Measurements from ENCODE around the gene GALNT17. TPM values are rescaled to one million over a fixed set of nuclear protein-coding genes. Genes with fewer than 3 reads are reported as not detected.

Gene GALNT17
- total RNA-seq, 2 experiments from 2014 or later, result not detected

DNA sequence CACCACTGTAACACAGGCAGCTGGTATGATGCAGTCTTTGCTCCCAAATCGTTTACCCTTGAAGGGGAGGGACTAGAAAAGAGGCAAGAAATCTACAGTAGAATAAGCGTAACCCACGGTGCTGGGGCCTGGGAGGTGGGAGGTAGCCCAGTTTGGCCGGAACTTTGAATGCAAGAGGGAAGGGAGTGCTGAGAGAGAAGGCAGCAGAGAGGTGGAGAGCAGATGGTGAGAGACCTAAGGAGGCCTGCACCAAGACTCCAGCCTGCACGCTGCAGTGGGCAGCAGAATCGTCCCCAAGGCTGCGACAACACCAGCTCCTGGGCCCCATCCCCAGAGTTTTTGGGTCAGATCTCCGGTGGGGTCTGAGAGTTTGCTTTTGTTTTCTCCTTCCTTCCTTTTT lies 547.5 kb downstream of the GALNT17 start:
- Mint-ChIP-seq H3K4me1 (no peaks in the 10 kb centered on the region), H3K9me3 (peaks cover 2% of the 10 kb centered on the region), H3K36me3 (no peaks in the 10 kb centered on the region), H3K27me3 (no peaks in the 10 kb centered on the region), H3K27ac (no peak overlapping the region), H3K4me3 (no peak overlapping the region)
- DNase-seq, result no peak

DNA sequence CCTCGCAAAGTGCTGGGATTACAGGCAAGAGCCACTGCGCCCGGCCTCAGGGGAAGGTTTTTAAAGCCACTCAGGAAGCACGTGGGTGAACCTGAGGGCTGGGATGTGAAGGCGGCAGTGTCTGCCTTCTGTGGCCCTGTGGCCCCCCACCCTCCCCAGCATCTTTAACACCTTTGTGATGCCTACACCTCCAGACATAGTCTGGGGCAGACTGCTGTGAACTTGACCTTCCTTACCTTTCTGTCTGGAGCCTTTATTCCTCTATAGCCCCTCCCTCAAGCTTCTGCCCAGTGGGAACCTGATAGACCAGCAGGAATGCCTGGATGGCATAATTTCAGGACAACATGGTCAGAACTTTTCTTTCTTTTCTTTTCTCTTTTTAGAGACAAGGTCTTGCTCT lies 550.2 kb downstream of the GALNT17 start:
- Mint-ChIP-seq H3K27ac (no peak overlapping the region), H3K27me3 (peaks cover 3% of the 10 kb centered on the region), H3K9me3 (peaks cover 2% of the 10 kb centered on the region), H3K4me1 (no peaks in the 10 kb centered on the region), H3K4me3 (no peak overlapping the region), H3K36me3 (no peaks in the 10 kb centered on the region)
- no peak for DNase-seq

DNA sequence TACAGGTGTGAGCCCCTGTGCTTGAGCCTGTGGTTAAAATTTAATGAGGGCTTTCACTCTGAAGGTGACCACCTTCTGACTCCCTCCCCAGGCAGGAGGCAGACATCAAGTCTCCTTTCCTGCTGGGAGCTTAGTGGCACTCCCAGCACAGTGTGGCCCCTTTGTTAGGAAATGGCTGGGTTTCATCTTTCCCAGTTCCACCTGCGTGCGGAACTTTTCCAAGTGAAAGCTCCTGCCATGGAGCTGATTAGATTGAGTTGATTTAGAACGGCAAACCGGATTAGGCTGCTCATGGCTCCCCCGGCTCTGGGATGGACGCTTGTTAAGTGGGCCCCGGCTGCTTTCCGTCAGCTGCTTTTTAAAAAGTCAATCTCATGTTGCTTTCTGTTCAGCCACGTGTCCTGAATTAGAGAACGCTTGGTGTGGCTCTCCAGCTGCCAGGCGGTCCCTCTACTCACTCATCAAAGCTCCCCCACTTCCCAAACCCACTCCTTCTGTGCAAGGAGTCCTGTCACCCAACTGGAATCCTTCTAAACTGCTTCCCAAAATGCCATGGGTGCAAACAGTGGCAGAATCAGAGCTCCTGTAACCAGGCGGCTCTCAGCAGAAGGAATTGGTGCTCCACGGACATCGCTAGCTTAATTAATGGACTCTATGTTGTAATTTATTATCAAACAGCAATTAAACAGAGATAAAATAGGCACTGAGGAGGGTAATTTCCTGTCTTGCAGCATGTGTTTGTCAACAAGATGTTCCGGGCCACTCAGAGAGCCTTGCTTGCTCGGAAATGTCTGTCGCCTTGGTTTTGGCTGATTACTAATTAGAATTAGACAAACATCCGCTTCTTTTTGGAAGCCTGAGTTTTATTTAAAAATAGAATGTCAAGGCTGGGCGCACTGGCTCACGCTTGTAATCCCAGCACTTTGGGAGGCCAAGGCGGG lies 551.2 kb downstream of the GALNT17 start:
- no peaks in the 10 kb centered on the region for H3K4me1 Mint-ChIP-seq
- H3K27ac Mint-ChIP-seq, result no peak overlapping the region
- peaks cover 2% of the 10 kb centered on the region for H3K9me3 Mint-ChIP-seq
- no peak for DNase-seq
- no peak overlapping the region for H3K4me3 Mint-ChIP-seq
- H3K36me3 Mint-ChIP-seq, result no peaks in the 10 kb centered on the region
- H3K27me3 Mint-ChIP-seq, result peaks cover 4% of the 10 kb centered on the region

DNA sequence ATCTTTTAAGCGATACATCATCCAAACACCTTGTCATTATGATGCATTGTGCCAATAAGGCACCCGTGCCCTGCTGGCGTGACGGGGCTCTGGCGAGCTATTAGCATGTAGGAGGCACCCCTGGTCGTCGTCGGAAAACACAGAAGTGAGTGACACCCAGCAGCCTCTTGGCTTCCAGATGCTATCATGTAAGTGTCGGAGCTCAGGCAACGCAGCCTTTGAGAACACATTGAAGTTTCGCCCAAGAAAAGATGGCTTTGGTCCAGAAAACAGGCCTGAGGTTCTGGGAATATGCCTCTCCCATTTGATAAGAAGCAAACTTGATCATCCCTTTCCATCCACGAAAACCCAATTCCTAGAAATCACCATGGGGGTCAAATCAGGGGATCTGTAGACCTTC lies 555.3 kb downstream of the GALNT17 start:
- Mint-ChIP-seq H3K4me3 (no peak overlapping the region), H3K27me3 (peaks cover 4% of the 10 kb centered on the region), H3K4me1 (no peaks in the 10 kb centered on the region), H3K27ac (no peak overlapping the region), H3K36me3 (no peaks in the 10 kb centered on the region), H3K9me3 (peaks cover 1% of the 10 kb centered on the region)
- DNase-seq, result no peak

DNA sequence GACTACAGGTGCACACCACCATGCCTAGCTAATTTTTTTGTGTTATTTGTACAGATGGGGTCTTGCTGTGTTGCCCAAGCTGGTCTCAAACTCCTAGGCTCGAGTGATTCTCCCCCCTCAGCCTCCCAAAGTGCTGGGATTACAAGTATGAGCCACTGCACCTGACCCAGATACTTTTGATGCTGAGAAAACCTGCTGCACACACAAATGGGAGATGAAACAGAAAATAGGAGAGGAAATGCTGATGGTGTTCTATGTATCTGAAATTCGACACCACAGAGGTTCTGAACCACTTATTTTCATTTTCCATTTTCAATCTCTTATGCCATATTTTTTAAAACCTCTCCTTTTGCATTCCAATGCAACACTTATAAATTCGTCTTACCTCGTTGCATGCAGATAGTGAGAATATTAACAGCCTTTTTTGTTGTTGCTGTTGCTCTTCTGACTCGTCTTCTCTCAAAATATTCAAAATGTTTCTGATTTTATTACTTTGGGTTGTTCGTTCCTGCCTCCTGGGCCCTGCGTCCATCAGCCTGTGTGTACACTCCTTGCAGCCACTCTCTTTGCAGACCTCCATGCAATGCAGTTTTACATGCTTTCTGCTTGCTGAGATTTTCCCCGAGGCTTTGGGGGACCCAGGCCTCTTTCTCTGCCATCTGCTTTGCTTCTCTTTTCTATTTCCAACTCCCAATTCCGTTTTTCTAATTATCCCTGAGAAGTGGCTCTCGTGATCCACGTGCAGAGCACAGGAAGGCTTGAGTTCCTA lies 556.1 kb downstream of the GALNT17 start:
- peaks cover 1% of the 10 kb centered on the region for H3K9me3 Mint-ChIP-seq
- H3K4me3 Mint-ChIP-seq, result no peak overlapping the region

DNA sequence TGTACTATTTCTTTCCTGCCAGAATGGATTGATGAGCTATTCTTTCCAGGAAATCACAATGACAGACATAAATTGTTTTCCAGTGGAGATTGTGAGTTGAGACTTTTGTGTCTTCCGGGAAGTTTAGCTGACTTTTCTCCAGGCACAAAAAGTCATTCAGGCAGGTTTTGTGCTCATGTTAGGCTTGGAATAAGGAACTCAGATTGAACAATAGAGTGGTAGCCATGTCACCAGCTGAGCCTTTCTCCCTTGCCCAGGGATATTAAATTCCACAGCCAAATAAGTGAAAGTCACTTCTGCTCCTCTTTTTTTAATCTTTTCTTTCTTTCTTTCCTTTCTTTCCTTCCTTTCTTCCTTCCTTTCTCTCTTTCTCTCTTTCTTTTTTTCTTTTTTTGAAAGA lies 559.6 kb downstream of the GALNT17 start:
- Mint-ChIP-seq H3K27ac (no peak overlapping the region), H3K9me3 (peaks cover 1% of the 10 kb centered on the region)

More for the DNA sequence above, 556.1 kb downstream of the GALNT17 start:
- Mint-ChIP-seq H3K27me3 (peaks cover 4% of the 10 kb centered on the region), H3K4me1 (no peaks in the 10 kb centered on the region), H3K27ac (no peak overlapping the region), H3K36me3 (no peaks in the 10 kb centered on the region)
- no peak for DNase-seq

DNA sequence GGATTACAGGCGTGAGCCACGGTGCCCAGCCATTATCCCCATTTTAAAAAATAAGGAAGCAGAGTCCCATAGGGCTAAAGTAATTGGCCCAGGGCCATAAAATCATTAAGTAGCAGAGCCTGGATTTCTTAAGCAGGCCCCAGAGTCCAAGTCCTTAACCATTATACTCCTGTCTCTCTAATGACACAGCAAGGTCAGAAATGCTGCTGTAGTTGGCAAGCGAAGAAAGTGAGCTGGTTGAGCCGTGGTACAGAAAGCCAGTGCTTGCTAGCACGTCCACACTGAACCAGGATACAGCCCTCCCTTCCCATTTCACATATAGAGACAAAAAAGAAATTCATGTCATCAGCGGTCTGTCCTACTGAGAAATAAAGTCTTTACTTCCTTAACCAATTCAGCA lies 562.7 kb downstream of the GALNT17 start:
- H3K27ac Mint-ChIP-seq, result no peak overlapping the region
- no peaks in the 10 kb centered on the region for H3K4me1 Mint-ChIP-seq
- H3K9me3 Mint-ChIP-seq, result peaks cover 5% of the 10 kb centered on the region
- no peak overlapping the region for H3K4me3 Mint-ChIP-seq
- DNase-seq, result no peak
- H3K27me3 Mint-ChIP-seq, result peaks cover 3% of the 10 kb centered on the region
- no peaks in the 10 kb centered on the region for H3K36me3 Mint-ChIP-seq

More for the DNA sequence above, 559.6 kb downstream of the GALNT17 start:
- H3K36me3 Mint-ChIP-seq, result no peaks in the 10 kb centered on the region
- peaks cover 7% of the 10 kb centered on the region for H3K27me3 Mint-ChIP-seq
- DNase-seq, result no peak
- H3K4me1 Mint-ChIP-seq, result no peaks in the 10 kb centered on the region
- H3K4me3 Mint-ChIP-seq, result no peak overlapping the region

DNA sequence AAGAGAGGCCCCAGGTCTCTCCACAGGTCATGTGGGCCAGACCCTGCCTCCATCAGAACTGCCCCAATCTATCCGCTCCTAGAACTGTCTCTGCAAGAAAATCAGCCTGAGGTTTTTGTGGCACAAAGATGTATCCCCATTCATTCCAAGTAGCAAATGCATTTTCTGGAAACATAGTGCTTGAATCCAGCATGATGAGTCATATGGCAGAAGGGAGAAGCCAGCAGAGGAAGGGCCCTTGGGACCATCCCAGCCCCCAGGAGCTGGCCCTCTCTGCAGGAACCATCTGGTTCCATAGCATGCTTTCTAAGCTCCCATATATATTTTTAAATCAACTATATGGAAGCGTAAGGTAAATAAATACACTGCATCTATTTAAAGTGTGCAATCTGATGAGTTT lies 563.2 kb downstream of the GALNT17 start:
- Mint-ChIP-seq H3K4me1 (no peaks in the 10 kb centered on the region), H3K4me3 (no peak overlapping the region), H3K27ac (no peak overlapping the region), H3K9me3 (peaks cover 5% of the 10 kb centered on the region), H3K36me3 (no peaks in the 10 kb centered on the region), H3K27me3 (peaks cover 3% of the 10 kb centered on the region)
- no peak for DNase-seq

DNA sequence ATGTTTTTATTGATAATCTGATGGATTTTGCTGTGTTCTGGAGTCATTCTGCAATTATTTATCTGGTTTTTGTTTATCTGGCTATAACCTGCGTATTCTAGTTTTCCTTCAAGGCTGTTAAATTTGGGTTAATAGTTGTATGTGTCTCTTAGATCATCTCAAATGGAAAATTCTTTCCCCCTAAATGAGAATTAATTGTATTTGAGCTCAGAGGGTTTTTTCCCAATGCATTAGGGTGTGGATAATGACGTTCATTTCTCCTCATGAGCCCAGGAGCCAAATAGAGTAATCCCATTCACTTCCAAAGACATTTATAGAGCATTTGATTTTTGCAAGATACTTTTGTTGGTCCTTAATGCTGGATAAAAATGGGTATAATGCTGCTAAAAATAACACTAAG lies 564.6 kb downstream of the GALNT17 start:
- Mint-ChIP-seq H3K27ac (no peak overlapping the region), H3K27me3 (peaks cover 3% of the 10 kb centered on the region), H3K36me3 (no peaks in the 10 kb centered on the region), H3K4me1 (no peaks in the 10 kb centered on the region), H3K4me3 (no peak overlapping the region), H3K9me3 (peaks cover 6% of the 10 kb centered on the region)
- no peak for DNase-seq

DNA sequence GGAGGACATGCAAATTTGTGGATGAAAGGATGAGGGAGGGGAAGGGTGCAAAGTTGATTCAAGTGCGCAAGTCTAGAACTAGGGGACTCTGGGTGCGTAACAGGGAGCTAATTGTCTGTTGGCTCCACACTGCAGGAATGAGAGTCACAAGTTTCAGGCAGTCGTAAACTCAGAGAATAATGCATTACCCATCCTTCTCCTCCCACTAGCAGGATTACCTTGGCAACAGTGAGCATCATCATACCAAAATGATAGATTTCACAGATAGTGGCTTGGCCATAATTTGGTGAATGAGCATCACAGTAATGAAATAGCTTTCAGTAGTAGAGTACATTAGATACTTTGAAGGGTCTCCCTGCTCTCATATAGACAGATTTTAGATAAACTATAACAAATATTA lies 565.5 kb downstream of the GALNT17 start:
- Mint-ChIP-seq H3K9me3 (peaks cover 6% of the 10 kb centered on the region), H3K36me3 (no peaks in the 10 kb centered on the region), H3K27ac (no peak overlapping the region), H3K4me1 (no peaks in the 10 kb centered on the region), H3K27me3 (peaks cover 3% of the 10 kb centered on the region), H3K4me3 (no peak overlapping the region)
- DNase-seq, result no peak

DNA sequence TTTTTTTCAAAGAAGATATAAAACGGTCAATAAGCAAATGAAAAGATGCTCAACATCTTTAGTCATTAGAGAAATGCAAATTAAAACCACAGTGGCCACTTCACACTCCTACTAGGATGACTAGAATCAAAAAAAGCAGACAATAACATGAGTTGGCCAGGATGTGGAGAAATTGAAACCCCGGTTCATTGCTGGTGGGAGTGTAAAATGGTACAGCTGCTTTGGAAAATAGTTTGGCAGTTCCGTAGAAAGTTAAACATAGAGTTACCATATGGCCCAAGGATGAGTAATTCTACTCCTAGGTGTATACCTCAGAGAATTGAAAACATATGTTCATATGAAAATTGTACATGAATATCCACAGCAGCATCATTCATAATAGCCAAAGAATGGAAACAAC lies 573.3 kb downstream of the GALNT17 start:
- H3K4me3 Mint-ChIP-seq, result no peak overlapping the region

DNA sequence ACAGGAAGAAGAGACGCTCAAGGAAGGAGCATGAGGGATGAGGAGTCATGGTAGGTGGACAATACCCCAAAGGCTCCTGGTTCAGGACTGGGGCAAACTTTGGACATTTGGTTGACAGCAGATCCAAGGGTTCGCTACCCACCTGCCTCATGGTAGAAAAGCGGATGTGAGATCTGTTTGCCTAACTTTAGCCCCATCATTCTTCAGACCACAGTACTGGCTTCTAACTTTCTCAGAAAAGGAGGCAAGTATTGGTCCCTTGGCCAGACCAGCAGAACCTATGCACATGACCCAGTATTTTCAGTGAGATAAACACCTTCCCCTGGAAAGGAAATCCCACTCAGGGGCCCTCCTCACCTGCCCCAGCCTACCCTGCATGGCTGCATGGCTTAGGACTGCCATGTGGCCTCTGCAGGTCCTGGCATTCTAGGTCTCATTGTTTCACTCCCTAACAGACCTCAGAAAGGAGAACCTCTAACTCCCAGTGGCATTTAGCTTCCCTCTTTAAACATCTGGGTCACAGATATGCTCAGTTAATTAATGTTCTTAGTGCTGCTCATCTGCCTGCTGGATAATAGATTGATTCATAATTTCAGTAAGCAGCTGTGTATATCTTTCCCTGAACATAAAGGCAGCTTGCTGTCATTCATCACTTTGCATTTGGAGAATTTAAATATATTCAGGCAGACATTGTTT lies 574.1 kb downstream of the GALNT17 start:
- Mint-ChIP-seq H3K9me3 (peaks cover 6% of the 10 kb centered on the region), H3K27me3 (no peaks in the 10 kb centered on the region), H3K36me3 (no peaks in the 10 kb centered on the region), H3K4me1 (no peaks in the 10 kb centered on the region), H3K4me3 (no peak overlapping the region), H3K27ac (no peak overlapping the region)
- no peak for DNase-seq

More for the DNA sequence above, 573.3 kb downstream of the GALNT17 start:
- Mint-ChIP-seq H3K9me3 (peaks cover 8% of the 10 kb centered on the region), H3K4me1 (no peaks in the 10 kb centered on the region), H3K27me3 (no peaks in the 10 kb centered on the region), H3K27ac (no peak overlapping the region), H3K36me3 (no peaks in the 10 kb centered on the region)
- DNase-seq, result no peak

DNA sequence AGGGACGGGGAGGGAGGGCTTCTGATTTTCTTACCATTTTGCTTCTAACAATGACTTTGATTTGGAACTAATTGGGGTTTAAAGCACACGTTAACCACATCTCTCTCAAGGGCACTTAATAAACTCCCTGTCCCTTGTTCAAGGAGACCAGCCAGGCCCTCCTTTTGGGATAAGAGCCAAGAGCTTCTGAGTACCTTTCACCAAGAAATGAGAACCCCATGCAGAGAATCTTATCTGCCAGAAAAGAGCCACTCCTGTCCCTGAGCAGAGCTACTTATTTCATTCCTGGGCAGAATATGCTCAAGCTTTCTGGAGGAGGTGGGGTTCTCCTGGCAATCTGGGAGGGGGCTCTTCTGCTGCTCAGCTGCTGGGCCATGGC lies 574.6 kb downstream of the GALNT17 start:
- Mint-ChIP-seq H3K4me1 (no peaks in the 10 kb centered on the region), H3K27me3 (no peaks in the 10 kb centered on the region), H3K9me3 (peaks cover 6% of the 10 kb centered on the region), H3K4me3 (no peak overlapping the region), H3K27ac (no peak overlapping the region), H3K36me3 (no peaks in the 10 kb centered on the region)
- DNase-seq, result no peak

DNA sequence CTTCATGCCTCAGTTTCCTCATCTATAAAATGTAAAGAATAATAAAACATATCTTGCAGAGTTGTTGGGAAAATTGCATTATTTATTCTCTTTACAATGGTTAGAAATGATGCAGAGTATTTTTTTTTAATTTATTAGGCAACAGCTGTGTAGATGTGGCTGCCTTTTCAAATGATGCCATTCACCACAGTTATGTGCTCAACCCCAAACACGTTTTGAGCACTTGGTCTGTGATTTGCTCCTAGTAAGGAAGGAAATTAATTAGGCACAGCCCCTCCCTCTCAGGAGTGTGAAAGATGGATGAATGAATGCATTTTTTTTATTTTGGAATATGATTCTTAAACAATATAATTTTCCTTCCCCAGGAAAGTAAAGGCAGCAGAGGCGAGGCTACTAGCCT lies 575.1 kb downstream of the GALNT17 start:
- H3K4me3 Mint-ChIP-seq, result no peak overlapping the region
- no peak for DNase-seq
- peaks cover 6% of the 10 kb centered on the region for H3K9me3 Mint-ChIP-seq
- no peak overlapping the region for H3K27ac Mint-ChIP-seq
- no peaks in the 10 kb centered on the region for H3K27me3 Mint-ChIP-seq
- no peaks in the 10 kb centered on the region for H3K36me3 Mint-ChIP-seq
- no peaks in the 10 kb centered on the region for H3K4me1 Mint-ChIP-seq

DNA sequence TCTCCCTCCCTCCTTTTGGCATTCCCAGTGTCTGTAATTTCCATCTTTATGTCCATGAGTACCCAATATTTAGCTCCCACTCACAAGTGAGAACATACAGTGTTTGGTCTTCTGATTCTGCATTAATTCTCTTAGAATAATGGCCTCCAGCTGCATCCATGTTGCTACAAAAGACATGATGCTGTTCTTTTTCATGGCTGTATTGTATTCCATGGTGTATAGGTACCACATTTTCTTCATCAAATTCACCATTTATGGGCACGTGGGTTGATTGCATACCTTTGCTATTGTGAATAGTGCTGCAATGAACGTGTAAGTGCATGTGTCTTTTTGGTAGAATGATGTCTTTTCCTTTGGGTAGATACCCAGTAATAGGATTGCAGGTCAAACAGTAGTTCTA lies 576.8 kb downstream of the GALNT17 start:
- Mint-ChIP-seq H3K27ac (no peak overlapping the region), H3K4me1 (no peaks in the 10 kb centered on the region), H3K36me3 (no peaks in the 10 kb centered on the region), H3K4me3 (no peak overlapping the region), H3K27me3 (no peaks in the 10 kb centered on the region), H3K9me3 (peaks cover 6% of the 10 kb centered on the region)
- no peak for DNase-seq

Data from activated naive CD8-positive, alpha-beta T cell treated with anti-CD3 and anti-CD28 coated beads for 36 hours (primary cell).